HepG2 (cell line): ENCODE data around the gene COMMD9. TPM values are rescaled to one million over a fixed set of nuclear protein-coding genes. Genes with fewer than 3 reads are reported as not detected.

Experiments used
- ATAC-seq: fragments of 200-7000 bp; cut with Tn5 transposase; 3 replicates; pipeline ENCODE4 v1.9.1; 2020; ENCODE audit warnings: mild to moderate bottlenecking, moderate library complexity
- BruUV-seq: library from RNA; stranded (reverse); fragments of 400-500 nt; replicated peaks from 2 replicates; lab custom pipeline; 2021; lab: Mats Ljungman, UMichigan
- CTCF ChIA-PET: fragments of 300-600 bp; formaldehyde crosslinking; extraction: SDS; loops from one replicate; lab custom pipeline; 2021; ENCODE audit warnings: low total read pairs, inconsistent platforms, low intra/inter-chr PET ratio; lab: Yijun Ruan, JAX
- POLR2A ChIA-PET: fragments of 350-600 bp; sonication (Branson Sonifier 250); formaldehyde crosslinking; loops from one replicate; lab custom pipeline; 2020; ENCODE audit warnings: antibody characterized with exemption, inconsistent platforms; lab: Yijun Ruan, JAX
- DNase-seq: peaks from one replicate; pipeline ENCODE4 v3.0.0-alpha.2; 2015; ENCODE audit warnings: low spot score
- FAIRE-seq: peaks from 3 replicates; lab custom pipeline; 2011; peaks lifted over from hg19 to GRCh38; lab: Jason Lieb, UNC
- H2AFZ ChIP-seq: one replicate; pipeline ENCODE4 v1.6.1; 2011; ENCODE audit warnings: low read length, inconsistent platforms
- H3K27ac ChIP-seq: fragments of 300-600 bp; 3 replicates; pipeline ENCODE4 v1.8.0; 2011; ENCODE audit warnings: mixed run types, mild to moderate bottlenecking, mixed read lengths, low read length, inconsistent platforms; ENCODE audit not compliant: insufficient read depth; ENCODE audit errors: extremely low read length
- H3K27me3 ChIP-seq, 2 experiments: fragments of 200-600 bp in 1 of 2; 2 replicates in 1 of 2; 3 replicates in 1 of 2; pipeline versions ENCODE4 v1.6.0 to v1.8.0; 2011; ENCODE audit warnings: low read length in 2 of 2, mild to moderate bottlenecking in 2 of 2, moderate library complexity in 2 of 2, inconsistent platforms in 1 of 2; ENCODE audit not compliant: insufficient read depth in 2 of 2, control insufficient read depth in 1 of 2
- H3K36me3 ChIP-seq, 2 experiments: fragments of 200-600 bp in 1 of 2; replicated peaks in 1 of 2; 2 replicates in 1 of 2; 3 replicates in 1 of 2; pipeline versions ENCODE4 v1.5.1 to v1.8.0; 2011; ENCODE audit warnings: low read length in 2 of 2, inconsistent platforms in 1 of 2; ENCODE audit not compliant: insufficient read depth in 2 of 2, control insufficient read depth in 1 of 2
- H3K4me1 ChIP-seq: 2 replicates; pipeline ENCODE4 v1.5.1; 2012; ENCODE audit warnings: low read length, inconsistent platforms; ENCODE audit not compliant: insufficient read depth
- H3K4me2 ChIP-seq: 2 replicates; pipeline ENCODE4 v1.6.0; 2011; ENCODE audit warnings: low read depth, low read length, inconsistent platforms
- H3K4me3 ChIP-seq, 3 experiments: fragments of 200-600 bp in 1 of 3; sonication (generic), shearing (Covaris generic) in 1 of 3; replicated peaks in 1 of 3; 2 replicates each; pipeline ENCODE4 v1.5.1; 2011 to 2016; ENCODE audit warnings: low read length in 3 of 3, inconsistent platforms in 2 of 3, low read depth in 2 of 3, mild to moderate bottlenecking in 2 of 3, control low read depth in 1 of 3, mixed read lengths in 1 of 3; ENCODE audit not compliant: insufficient read depth in 1 of 3
- H3K79me2 ChIP-seq: one replicate; pipeline ENCODE4 v1.6.1; 2011; ENCODE audit warnings: low read length, inconsistent platforms; ENCODE audit not compliant: insufficient read depth
- H3K9ac ChIP-seq: 2 replicates; pipeline ENCODE4 v1.6.0; 2011; ENCODE audit warnings: mild to moderate bottlenecking, low read depth, low read length, inconsistent platforms; ENCODE audit not compliant: insufficient read depth
- H3K9me3 ChIP-seq: 2 replicates; pipeline ENCODE4 v1.5.1; 2012; ENCODE audit warnings: mild to moderate bottlenecking, low read length
- H4K20me1 ChIP-seq: 2 replicates; pipeline ENCODE4 v1.6.0; 2011; ENCODE audit warnings: inconsistent platforms, mild to moderate bottlenecking, low read length, moderate library complexity; ENCODE audit not compliant: insufficient read depth
- CBFB ChIP-seq: sonication (generic); formaldehyde crosslinking; IDR thresholded peaks from 2 replicates; pipeline ENCODE4 v1.4.0; 2020; ENCODE audit warnings: missing genetic modification reagents
- DNMT1 ChIP-seq: sonication (generic); formaldehyde crosslinking; IDR thresholded peaks from 2 replicates; pipeline ENCODE4 v1.5.1; 2020; ENCODE audit warnings: mild to moderate bottlenecking, missing genetic modification reagents
- ELF3 ChIP-seq: IDR thresholded peaks from 2 replicates; pipeline ENCODE4 v1.6.1; 2016; ENCODE audit warnings: missing genetic modification reagents, missing compliant biosample characterization
- HNRNPL ChIP-seq: fragments of 200-400 bp; formaldehyde crosslinking; IDR thresholded peaks from 2 replicates; pipeline ENCODE4 v1.6.1; 2017; ENCODE audit warnings: mild to moderate bottlenecking, low read depth, low read length
- LBX2 ChIP-seq: sonication (generic); formaldehyde crosslinking; IDR thresholded peaks from 2 replicates; pipeline ENCODE4 v1.5.0; 2020; ENCODE audit warnings: missing genetic modification reagents, mild to moderate bottlenecking, borderline replicate concordance
- MZF1 ChIP-seq: sonication (generic); formaldehyde crosslinking; IDR thresholded peaks from 2 replicates; pipeline ENCODE4 v1.8.1; 2023; ENCODE audit warnings: mild to moderate bottlenecking, missing genetic modification reagents, borderline replicate concordance
- NKX3-1 ChIP-seq: sonication (generic); formaldehyde crosslinking; IDR thresholded peaks from 2 replicates; pipeline ENCODE4 v1.5.0; 2020; ENCODE audit warnings: missing genetic modification reagents
- RFXAP ChIP-seq: sonication (generic); formaldehyde crosslinking; IDR thresholded peaks from 2 replicates; pipeline ENCODE4 v1.4.0; 2020; ENCODE audit warnings: missing genetic modification reagents, borderline replicate concordance
- SOX13 ChIP-seq, 3 experiments: fragments of 450-650 bp in 1 of 3; sonication (generic) in 1 of 3; formaldehyde crosslinking in 1 of 3; IDR thresholded peaks in 2 of 3; conservative IDR thresholded peaks in 1 of 3; 2 replicates each; pipeline versions ENCODE4 v1.5.0 to v1.6.1; 2016 to 2020; ENCODE audit warnings: antibody characterized with exemption in 1 of 3, mild to moderate bottlenecking in 1 of 3, missing compliant biosample characterization in 1 of 3, missing genetic modification reagents in 1 of 3, moderate library complexity in 1 of 3
- SOX5 ChIP-seq: IDR thresholded peaks from 2 replicates; pipeline ENCODE4 v1.6.1; 2016; ENCODE audit warnings: borderline replicate concordance
- ZNF160 ChIP-seq: sonication (generic); formaldehyde crosslinking; IDR thresholded peaks from 2 replicates; pipeline ENCODE4 v1.8.0; 2022; ENCODE audit warnings: mild to moderate bottlenecking, inconsistent platforms, missing genetic modification reagents
- ZNF317 ChIP-seq: sonication (generic); formaldehyde crosslinking; IDR thresholded peaks from 2 replicates; pipeline ENCODE4 v1.5.0; 2020; ENCODE audit warnings: mild to moderate bottlenecking, missing genetic modification reagents
- ZNF609 ChIP-seq: sonication (generic); formaldehyde crosslinking; IDR thresholded peaks from 2 replicates; pipeline ENCODE4 v1.4.0; 2020; ENCODE audit warnings: mild to moderate bottlenecking, missing genetic modification reagents, borderline replicate concordance
- ZNF619 ChIP-seq: sonication (generic); formaldehyde crosslinking; IDR thresholded peaks from 2 replicates; pipeline ENCODE4 v1.4.0; 2020; ENCODE audit warnings: mild to moderate bottlenecking, missing genetic modification reagents
- ZNF879 ChIP-seq: sonication (generic); formaldehyde crosslinking; IDR thresholded peaks from 2 replicates; pipeline ENCODE4 v1.8.1; 2023; ENCODE audit warnings: missing genetic modification reagents
- WGBS: methylation state at CpG from one replicate; pipeline ENCODE4 v1.1.6; 2017; ENCODE audit warnings: low lambda C conversion rate; 5-methylcytosine and 5-hydroxymethylcytosine counted together
- in situ Hi-C: cut with HindIII; loops from 2 replicates; pipeline ENCODE4 v1.10.0; 2017; ENCODE audit warnings: low pct_unique_long_range_greater_than_20kb; ENCODE audit not compliant: extremely low pct_ligation_motif_present
- intact Hi-C: fragments of 100-400 bp; cut with micrococcal nuclease; formaldehyde crosslinking; loops from one replicate; pipeline ENCODE4 v1.10.0; 2022; ENCODE audit not compliant: unreplicated experiment
- polyA plus RNA-seq, 8 experiments: library from polyadenylated mRNA; depleted of rRNA in 3 of 8; stranded (reverse) in 7 of 8; unstranded in 1 of 8; fragments of >200 nt; fragmentation: Illumina TruSeq in 4 of 8; extraction: Trizol in 4 of 8; gene quantifications; 2 replicates each; pipeline versions ENCODE4 v1.2.1 to v1.2.3, GENCODE V29; 2011 to 2016; ENCODE audit warnings: low read depth in 4 of 8, missing spikeins in 1 of 8, mixed read lengths in 1 of 8; ENCODE audit not compliant: insufficient read depth in 1 of 8
- total RNA-seq, 5 experiments: library from RNA; depleted of rRNA; stranded (reverse); fragments of >200 nt; fragmentation: Illumina TruSeq; extraction: Trizol; gene quantifications; 2 replicates each; pipeline ENCODE4 v1.2.3, GENCODE V29; 2016; ENCODE audit warnings: low read depth in 1 of 5
- TF ChIP-seq, protein P1 (sequence below): sonication (generic); formaldehyde crosslinking; IDR thresholded peaks from 2 replicates; pipeline ENCODE4 v1.8.1; 2023; ENCODE audit warnings: mild to moderate bottlenecking, moderate library complexity, missing genetic modification reagents
- TF ChIP-seq, protein P2 (sequence below): sonication (generic); formaldehyde crosslinking; IDR thresholded peaks from 2 replicates; pipeline ENCODE4 v1.8.0; 2023; ENCODE audit warnings: mild to moderate bottlenecking, missing genetic modification reagents
- TF ChIP-seq, protein P3 (sequence below): sonication (generic); formaldehyde crosslinking; IDR thresholded peaks from 2 replicates; pipeline ENCODE4 v1.8.1; 2022; ENCODE audit warnings: mild to moderate bottlenecking, missing genetic modification reagents

Gene COMMD9
- total and polyA plus RNA-seq, 2 of the 13 experiments (the other 11 are each of a cell fraction or from before 2014, with no cell fraction given): 47.3 to 76.7 TPM

GRCh38 chr11:36314434-36314767 lies 25.2 kb upstream of the COMMD9 start:
- Histone ChIP-seq H4K20me1 (no peaks in the 10 kb centered on the region), H3K79me2 (no peaks in the 10 kb centered on the region), H3K36me3 (no peaks in the 10 kb centered on the region), H3K4me2 (no peak overlapping the region), H3K27me3 (peaks cover 1 to 19% of the 10 kb centered on the region in 2 experiments; a peak in 2 of 5 replicates), H3K27ac (no peak overlapping the region), H2AFZ (no peak overlapping the region), H3K9ac (no peak overlapping the region), H3K9me3 (no peaks in the 10 kb centered on the region), H3K4me1 (no peaks in the 10 kb centered on the region), H3K4me3 (no peak overlapping the region)
- in situ Hi-C loops (no loop called here), intact Hi-C loops (no loop called here)
- DNase-seq (no peak), FAIRE-seq (no peak), ATAC-seq (no peak)
- ChIA-PET POLR2A (no interaction called here), CTCF (no interaction called here)
- no TSS peak for BruUV-seq
- 43% methylated on average over 6 of the region's 6 CpGs for WGBS
- TF ChIP-seq MZF1 (no peak), SOX5 (CRISPR knock-in tag) (no peak), DNMT1 (CRISPR knock-in tag) (no peak), HNRNPL (no peak), ZNF317 (CRISPR knock-in tag) (no peak), ZNF879 (CRISPR knock-in tag) (no peak), LBX2 (CRISPR knock-in tag) (no peak), ELF3 (CRISPR knock-in tag) (no peak), NKX3-1 (no peak), CBFB (no peak), ZNF619 (CRISPR knock-in tag) (no peak), RFXAP (CRISPR knock-in tag) (no peak), SOX13 (IDR thresholded peaks at IDR 0.05) (no peak), SOX13 (CRISPR knock-in tag; conservative IDR thresholded peaks at IDR 0.05 in 1 of 2, IDR thresholded peaks at IDR 0.05 in 1 of 2) (no peak), ZNF160 (CRISPR knock-in tag) (no peak), ZNF609 (CRISPR knock-in tag) (no peak)
- TF ChIP-seq, protein P1, sequence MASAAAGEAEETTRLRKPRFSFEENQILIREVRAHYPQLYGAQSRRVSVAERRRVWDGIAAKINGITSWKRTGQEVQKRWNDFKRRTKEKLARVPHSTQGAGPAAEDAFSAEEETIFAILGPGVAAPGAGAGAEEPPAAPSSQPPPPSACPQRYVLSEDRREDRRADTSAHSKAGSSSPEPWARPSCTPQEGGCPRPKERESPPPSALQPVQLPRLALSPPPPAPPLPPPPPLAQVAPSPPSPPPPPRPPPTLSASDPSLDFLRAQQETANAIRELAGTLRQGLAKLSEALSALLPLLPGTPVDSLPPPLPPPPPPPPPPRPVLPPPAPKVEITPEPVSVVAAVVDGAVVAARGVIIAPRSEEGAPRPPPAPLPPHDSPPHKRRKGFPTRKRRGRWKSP (CRISPR knock-in tag): no peak
- TF ChIP-seq, protein P2, sequence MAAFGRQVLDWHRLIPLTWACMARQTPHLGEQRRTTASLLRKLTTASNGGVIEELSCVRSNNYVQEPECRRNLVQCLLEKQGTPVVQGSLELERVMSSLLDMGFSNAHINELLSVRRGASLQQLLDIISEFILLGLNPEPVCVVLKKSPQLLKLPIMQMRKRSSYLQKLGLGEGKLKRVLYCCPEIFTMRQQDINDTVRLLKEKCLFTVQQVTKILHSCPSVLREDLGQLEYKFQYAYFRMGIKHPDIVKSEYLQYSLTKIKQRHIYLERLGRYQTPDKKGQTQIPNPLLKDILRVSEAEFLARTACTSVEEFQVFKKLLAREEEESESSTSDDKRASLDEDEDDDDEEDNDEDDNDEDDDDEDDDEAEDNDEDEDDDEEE (CRISPR knock-in tag): no peak
- TF ChIP-seq, protein P3, sequence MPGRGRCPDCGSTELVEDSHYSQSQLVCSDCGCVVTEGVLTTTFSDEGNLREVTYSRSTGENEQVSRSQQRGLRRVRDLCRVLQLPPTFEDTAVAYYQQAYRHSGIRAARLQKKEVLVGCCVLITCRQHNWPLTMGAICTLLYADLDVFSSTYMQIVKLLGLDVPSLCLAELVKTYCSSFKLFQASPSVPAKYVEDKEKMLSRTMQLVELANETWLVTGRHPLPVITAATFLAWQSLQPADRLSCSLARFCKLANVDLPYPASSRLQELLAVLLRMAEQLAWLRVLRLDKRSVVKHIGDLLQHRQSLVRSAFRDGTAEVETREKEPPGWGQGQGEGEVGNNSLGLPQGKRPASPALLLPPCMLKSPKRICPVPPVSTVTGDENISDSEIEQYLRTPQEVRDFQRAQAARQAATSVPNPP (CRISPR knock-in tag): no peak
